NCI-H774 (cell line): ENCODE measurements around the gene AP1S2.
A peak's percentile ranks its signal among the peaks of the same experiment; 100 is the strongest.
"Not testable (repeated sequence)": the region's sequence is repeated elsewhere in the genome, so short reads cannot be mapped to it uniquely, and the experiment has no call there.

Experiments used
- DNase-seq: peaks from one replicate; lab custom pipeline; 2025; lab: John Stamatoyannopoulos, UW

AP1S2 gene

GRCh38 chrX:15854712-15855567 is at the start of gene AP1S2:
Gene AP1S2, minus strand, starts transcription at chrX:15854813. Its CDS starts 2,289 bp downstream, at chrX:15852524.
- peak; percentile 89 for DNase-seq

- no peak for DNase-seq
These were observed 48.6 kb upstream of the AP1S2 start for GRCh38 chrX:15903186-15903681.

- DNase-seq: no peak
These were observed 40.7 kb upstream of the AP1S2 start for GRCh38 chrX:15895334-15895733.

- DNase-seq: no peak
These were observed 40.1 kb upstream of the AP1S2 start for GRCh38 chrX:15894724-15895123.

- no peak for DNase-seq
These were observed 35.9 kb upstream of the AP1S2 start for GRCh38 chrX:15890463-15890862.

GRCh38 chrX:15888062-15888461 is 33.4 kb upstream of the AP1S2 start:
- no peak for DNase-seq

- no peak for DNase-seq
These were observed 28.9 kb upstream of the AP1S2 start for GRCh38 chrX:15883540-15883863.

GRCh38 chrX:15882704-15883539 is 28.3 kb upstream of the AP1S2 start:
- no peak for DNase-seq

GRCh38 chrX:15881381-15881897 is 26.8 kb upstream of the AP1S2 start:
- no peak for DNase-seq

GRCh38 chrX:15877914-15878313 is 23.3 kb upstream of the AP1S2 start:
- DNase-seq: not testable (repeated sequence)

GRCh38 chrX:15877380-15877779 is 22.8 kb upstream of the AP1S2 start:
- no peak for DNase-seq

- DNase-seq: peak; percentile 19
These were observed 20.1 kb upstream of the AP1S2 start for GRCh38 chrX:15874672-15875071.

- no peak for DNase-seq
These were observed 19.0 kb upstream of the AP1S2 start for GRCh38 chrX:15873566-15873965.

GRCh38 chrX:15870310-15870709 is 15.7 kb upstream of the AP1S2 start:
- DNase-seq: no peak

GRCh38 chrX:15869695-15870094 is 15.1 kb upstream of the AP1S2 start:
- DNase-seq: no peak

- no peak for DNase-seq
These were observed 11.5 kb upstream of the AP1S2 start for GRCh38 chrX:15866147-15866546.

GRCh38 chrX:15864629-15865028 is 10.0 kb upstream of the AP1S2 start:
- no peak for DNase-seq

- no peak for DNase-seq
These were observed 9.4 kb upstream of the AP1S2 start for GRCh38 chrX:15864023-15864422.

GRCh38 chrX:15860921-15861320 is 6.3 kb upstream of the AP1S2 start:
- no peak for DNase-seq

- DNase-seq: no peak
These were observed 3.4 kb upstream of the AP1S2 start for GRCh38 chrX:15858051-15858450.

- no peak for DNase-seq
These were observed 2.0 kb upstream of the AP1S2 start for GRCh38 chrX:15856636-15857035.

- DNase-seq: no peak
These were observed 1.6 kb upstream of the AP1S2 start for GRCh38 chrX:15856222-15856587.
